GM12892 (cell line): ENCODE measurements around the gene SERPINB2.

Source experiments
- POLR2A ChIP-seq: IDR thresholded peaks from 2 replicates; pipeline ENCODE4 v1.6.1; 2011; ENCODE audit warnings: low read depth, low read length, control low read depth
- POLR2AphosphoS5 ChIP-seq: IDR thresholded peaks from 2 replicates; pipeline ENCODE4 v1.6.1; 2011; ENCODE audit warnings: low read depth, low read length, control low read depth

DNA sequence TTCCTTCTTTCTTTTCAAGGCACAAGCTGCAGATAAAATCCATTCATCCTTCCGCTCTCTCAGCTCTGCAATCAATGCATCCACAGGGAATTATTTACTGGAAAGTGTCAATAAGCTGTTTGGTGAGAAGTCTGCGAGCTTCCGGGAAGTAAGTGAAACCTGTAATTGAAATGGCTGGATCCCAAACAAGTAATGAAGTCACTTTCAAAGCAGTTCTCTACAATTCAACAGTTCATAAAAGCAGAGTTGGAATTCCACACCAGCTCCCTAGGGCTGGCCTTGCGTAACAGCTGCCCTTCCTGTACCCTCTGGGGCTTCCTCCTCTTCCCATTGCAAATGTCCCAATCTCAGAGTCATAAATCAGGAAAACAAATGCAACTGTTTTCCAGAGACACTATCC, 9.6 kb downstream of the SERPINB2 start:
- TF ChIP-seq POLR2AphosphoS5 (no peak), POLR2A (no peak)
